BLaER1 (cell line): ENCODE data around the gene SPTBN1.

Source experiments
- H3K27ac ChIP-seq: shearing (Covaris generic); formaldehyde crosslinking; 2 replicates; pipeline ENCODE4 v1.8.1; 2022
- H3K27me3 ChIP-seq: shearing (Covaris generic); formaldehyde crosslinking; 2 replicates; pipeline ENCODE4 v1.8.1; 2022
- H3K36me3 ChIP-seq: shearing (Covaris generic); formaldehyde crosslinking; 2 replicates; pipeline ENCODE4 v1.8.1; 2022
- H3K4me1 ChIP-seq: shearing (Covaris generic); formaldehyde crosslinking; 2 replicates; pipeline ENCODE4 v1.8.1; 2022
- H3K4me2 ChIP-seq: shearing (Covaris generic); formaldehyde crosslinking; 2 replicates; pipeline ENCODE4 v1.8.1; 2022
- H3K4me3 ChIP-seq: shearing (Covaris generic); formaldehyde crosslinking; 2 replicates; pipeline ENCODE4 v1.8.1; 2022
- H3K9ac ChIP-seq: shearing (Covaris generic); formaldehyde crosslinking; 2 replicates; pipeline ENCODE4 v1.8.1; 2022
- H3K9me3 ChIP-seq: shearing (Covaris generic); formaldehyde crosslinking; 2 replicates; pipeline ENCODE4 v1.8.1; 2022
- H4K20me1 ChIP-seq: shearing (Covaris generic); formaldehyde crosslinking; 2 replicates; pipeline ENCODE4 v1.8.1; 2022
- Cebpa-rat ChIP-seq: shearing (Covaris generic); IDR thresholded peaks from 2 replicates; pipeline ENCODE4 v1.8.1; 2022

The SPTBN1 gene

GRCh38 chr2:54634564-54635511, 178.7 kb downstream of the SPTBN1 start:
- no peak for TF ChIP-seq Cebpa-rat
- peaks cover 94% of the 10 kb centered on the region for H3K4me1 ChIP-seq
- H3K4me2 ChIP-seq = peak overlapping the region; percentile 84
- H3K27me3 ChIP-seq = no peaks in the 10 kb centered on the region
- peaks cover 88% of the 10 kb centered on the region for H3K36me3 ChIP-seq
- H3K4me3 ChIP-seq = peak overlapping the region; percentile 54
- peak overlapping the region; percentile 75 for H3K9ac ChIP-seq
- H4K20me1 ChIP-seq = peaks cover 34% of the 10 kb centered on the region
- H3K27ac ChIP-seq = peak overlapping the region; percentile 87
- no peaks in the 10 kb centered on the region for H3K9me3 ChIP-seq

DNA sequence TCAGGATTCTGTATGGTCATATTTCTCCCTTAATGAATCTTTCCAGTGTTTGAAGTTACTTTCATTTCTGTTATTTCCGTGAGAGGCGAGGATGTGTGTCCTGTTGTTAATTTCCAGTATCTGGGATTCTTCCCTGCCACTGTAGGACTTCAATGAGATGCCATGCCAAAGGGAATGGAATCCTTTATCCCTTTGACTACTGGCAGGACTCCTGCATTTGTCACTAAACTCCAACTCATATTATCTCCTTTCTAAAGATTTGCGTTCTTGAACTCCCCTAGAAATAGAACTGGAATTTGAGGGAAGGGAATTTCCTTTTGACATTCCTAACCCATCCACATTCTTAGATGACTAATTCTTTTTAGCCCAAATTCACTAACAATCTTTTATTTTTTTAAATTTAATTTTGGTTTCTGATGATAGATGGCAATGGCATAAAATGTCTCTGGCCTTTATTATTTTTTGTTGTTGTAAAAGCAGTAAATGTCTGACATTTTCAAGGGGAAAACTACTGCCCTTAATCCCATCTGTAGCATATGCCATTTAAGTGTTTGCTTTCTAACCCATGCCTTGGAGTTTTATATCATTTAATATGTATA, 179.5 kb downstream of the SPTBN1 start:
- H3K36me3 ChIP-seq = peaks cover 88% of the 10 kb centered on the region
- H3K27me3 ChIP-seq = no peaks in the 10 kb centered on the region
- H3K4me2 ChIP-seq = peak overlapping the region; percentile 84
- no peaks in the 10 kb centered on the region for H3K9me3 ChIP-seq
- H3K27ac ChIP-seq = peak overlapping the region; percentile 87
- H4K20me1 ChIP-seq = peaks cover 43% of the 10 kb centered on the region
- H3K9ac ChIP-seq = peak overlapping the region; percentile 75
- H3K4me1 ChIP-seq = peaks cover 86% of the 10 kb centered on the region
- no peak for TF ChIP-seq Cebpa-rat
- peak overlapping the region; percentile 54 for H3K4me3 ChIP-seq

DNA sequence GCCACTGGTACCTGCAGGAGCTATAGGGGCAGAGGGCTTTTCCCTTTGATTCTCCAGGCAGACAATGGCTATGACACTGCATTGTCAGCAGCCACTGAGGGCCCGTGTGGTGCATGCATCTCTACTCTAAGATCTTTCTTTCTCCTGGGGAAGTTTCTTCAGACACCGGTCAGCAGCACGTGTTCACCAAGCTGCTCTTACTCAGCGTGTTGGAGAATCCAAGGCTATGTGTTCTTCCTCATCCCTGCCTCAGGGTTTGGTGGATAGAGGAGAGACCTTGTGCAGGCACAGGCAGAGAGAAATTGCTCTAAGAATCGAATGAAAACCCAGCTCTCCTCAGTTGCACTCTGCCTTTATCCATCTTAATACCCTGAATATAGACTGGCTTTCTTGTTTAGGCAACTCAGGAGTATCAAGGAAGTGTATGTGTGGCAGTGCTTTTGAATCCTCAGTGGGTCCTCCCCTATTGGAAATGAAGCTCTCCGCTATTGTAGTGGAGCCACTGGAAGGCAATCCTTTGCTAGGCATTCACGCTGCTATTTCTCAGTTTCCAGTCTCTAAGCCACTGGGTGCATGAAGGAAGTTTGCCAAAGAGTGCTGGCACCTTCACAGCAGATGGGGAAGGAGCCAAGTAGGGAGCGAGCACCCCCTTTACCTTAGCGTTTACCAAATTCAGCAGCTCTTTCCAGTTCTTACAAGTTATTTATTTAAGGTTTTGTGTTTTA, 180.4 kb downstream of the SPTBN1 start:
- TF ChIP-seq Cebpa-rat = no peak
- peaks cover 76% of the 10 kb centered on the region for H3K4me1 ChIP-seq
- no peak overlapping the region for H3K4me3 ChIP-seq
- H3K36me3 ChIP-seq = peaks cover 88% of the 10 kb centered on the region
- H3K4me2 ChIP-seq = peak overlapping the region; percentile 84
- no peaks in the 10 kb centered on the region for H3K27me3 ChIP-seq
- no peaks in the 10 kb centered on the region for H3K9me3 ChIP-seq
- H4K20me1 ChIP-seq = peaks cover 52% of the 10 kb centered on the region
- peak overlapping the region; percentile 87 for H3K27ac ChIP-seq
- peak overlapping the region; percentile 49; the same call in 1 of the 2 replicates for H3K9ac ChIP-seq

GRCh38 chr2:54638103-54638502, 182.0 kb downstream of the SPTBN1 start:
- TF ChIP-seq Cebpa-rat = no peak
- H4K20me1 ChIP-seq = peaks cover 67% of the 10 kb centered on the region
- peaks cover 61% of the 10 kb centered on the region for H3K4me1 ChIP-seq
- H3K27me3 ChIP-seq = no peaks in the 10 kb centered on the region
- no peak overlapping the region for H3K4me3 ChIP-seq
- H3K9me3 ChIP-seq = no peaks in the 10 kb centered on the region
- no peak overlapping the region for H3K9ac ChIP-seq
- no peak overlapping the region for H3K27ac ChIP-seq
- H3K36me3 ChIP-seq = peaks cover 88% of the 10 kb centered on the region
- H3K4me2 ChIP-seq = 0 out of 2 replicates have a peak overlapping the region, but pooled peaks have one; percentile 84

- no peaks in the 10 kb centered on the region for H3K9me3 ChIP-seq
- no peak for TF ChIP-seq Cebpa-rat
- H3K27me3 ChIP-seq = no peaks in the 10 kb centered on the region
- H3K4me3 ChIP-seq = no peak overlapping the region
- H3K9ac ChIP-seq = no peak overlapping the region
- peaks cover 74% of the 10 kb centered on the region for H4K20me1 ChIP-seq
- H3K4me1 ChIP-seq = peaks cover 54% of the 10 kb centered on the region
- no peak overlapping the region for H3K4me2 ChIP-seq
- H3K27ac ChIP-seq = 0 out of 2 replicates have a peak overlapping the region, but pooled peaks have one; percentile 1
- peaks cover 88% of the 10 kb centered on the region for H3K36me3 ChIP-seq
Observed at GRCh38 chr2:54638774-54639187, 182.7 kb downstream of the SPTBN1 start.

GRCh38 chr2:54639609-54640008, 183.5 kb downstream of the SPTBN1 start:
- H3K4me2 ChIP-seq = no peak overlapping the region
- H4K20me1 ChIP-seq = peaks cover 82% of the 10 kb centered on the region

DNA sequence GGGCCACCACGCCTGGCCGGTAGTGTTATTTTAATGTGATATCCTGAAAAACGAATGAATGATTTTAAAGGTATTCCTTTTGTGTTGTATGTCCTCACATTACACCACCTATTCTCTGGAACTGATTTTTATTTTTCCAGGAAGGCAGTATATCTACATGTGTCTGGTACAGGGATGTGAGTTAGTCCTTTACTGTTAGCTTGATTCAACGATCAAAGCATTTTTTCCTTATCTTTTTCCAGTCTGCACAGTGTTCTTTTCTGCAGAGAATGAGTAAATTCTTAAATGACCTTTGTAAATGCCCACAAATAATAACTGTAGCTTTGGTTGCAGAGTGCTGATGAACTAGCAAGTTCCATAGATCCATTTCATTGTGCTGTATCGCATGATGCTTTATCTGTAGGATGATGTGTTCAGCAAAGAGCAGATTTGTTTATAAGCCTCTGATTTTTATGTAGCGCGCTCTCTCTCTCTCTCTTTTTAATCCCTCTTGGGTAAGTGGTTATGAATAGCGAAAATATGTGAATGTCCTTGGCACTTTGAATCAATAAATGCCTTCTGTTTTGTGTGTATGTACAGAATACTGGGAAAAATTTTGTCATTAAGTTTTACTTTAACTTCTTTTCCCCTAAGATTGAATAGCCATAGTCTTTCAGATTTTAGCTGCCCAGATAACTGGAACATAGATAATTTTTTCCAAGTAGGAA, 184.9 kb downstream of the SPTBN1 start:
- Histone ChIP-seq H3K36me3 (peaks cover 99% of the 10 kb centered on the region), H4K20me1 (peaks cover 95% of the 10 kb centered on the region)

More at GRCh38 chr2:54639609-54640008, 183.5 kb downstream of the SPTBN1 start:
- Histone ChIP-seq H3K36me3 (peaks cover 96% of the 10 kb centered on the region), H3K27me3 (no peaks in the 10 kb centered on the region), H3K9ac (no peak overlapping the region), H3K4me1 (peaks cover 46% of the 10 kb centered on the region), H3K9me3 (no peaks in the 10 kb centered on the region), H3K4me3 (no peak overlapping the region), H3K27ac (no peak overlapping the region)
- TF ChIP-seq Cebpa-rat = no peak

DNA sequence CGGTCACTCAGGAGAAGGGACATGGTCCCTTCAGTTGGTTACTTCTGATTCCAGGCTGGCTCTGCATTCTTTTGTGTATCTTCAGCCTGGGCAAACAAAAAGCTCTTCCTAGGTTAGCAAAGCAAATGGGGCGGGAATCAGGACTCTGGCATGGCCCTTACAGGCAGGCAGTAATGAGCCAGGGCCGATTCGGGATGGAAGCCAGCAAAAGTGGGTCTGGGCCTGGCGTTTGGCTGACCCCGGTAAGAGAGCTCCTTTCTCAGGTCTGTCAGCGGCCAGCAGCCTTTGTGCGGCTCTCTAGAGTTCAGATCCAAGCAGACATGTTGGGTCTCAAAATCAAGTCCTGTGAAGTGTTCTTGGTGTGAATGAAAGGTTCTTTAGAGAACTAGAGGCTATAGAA, 185.9 kb downstream of the SPTBN1 start:
- Histone ChIP-seq H3K4me3 (no peak overlapping the region), H3K4me1 (peaks cover 22% of the 10 kb centered on the region), H3K27ac (peak overlapping the region; percentile 16), H4K20me1 (peaks cover 98% of the 10 kb centered on the region), H3K9ac (no peak overlapping the region), H3K27me3 (no peaks in the 10 kb centered on the region), H3K9me3 (no peaks in the 10 kb centered on the region), H3K36me3 (peaks cover 100% of the 10 kb centered on the region), H3K4me2 (no peak overlapping the region)
- TF ChIP-seq Cebpa-rat = no peak

More for the DNA sequence above, 184.9 kb downstream of the SPTBN1 start:
- H3K27me3 ChIP-seq = no peaks in the 10 kb centered on the region
- no peaks in the 10 kb centered on the region for H3K9me3 ChIP-seq
- peaks cover 32% of the 10 kb centered on the region for H3K4me1 ChIP-seq
- H3K27ac ChIP-seq = no peak overlapping the region
- H3K4me3 ChIP-seq = no peak overlapping the region
- TF ChIP-seq Cebpa-rat = no peak
- H3K9ac ChIP-seq = no peak overlapping the region
- no peak overlapping the region for H3K4me2 ChIP-seq

DNA sequence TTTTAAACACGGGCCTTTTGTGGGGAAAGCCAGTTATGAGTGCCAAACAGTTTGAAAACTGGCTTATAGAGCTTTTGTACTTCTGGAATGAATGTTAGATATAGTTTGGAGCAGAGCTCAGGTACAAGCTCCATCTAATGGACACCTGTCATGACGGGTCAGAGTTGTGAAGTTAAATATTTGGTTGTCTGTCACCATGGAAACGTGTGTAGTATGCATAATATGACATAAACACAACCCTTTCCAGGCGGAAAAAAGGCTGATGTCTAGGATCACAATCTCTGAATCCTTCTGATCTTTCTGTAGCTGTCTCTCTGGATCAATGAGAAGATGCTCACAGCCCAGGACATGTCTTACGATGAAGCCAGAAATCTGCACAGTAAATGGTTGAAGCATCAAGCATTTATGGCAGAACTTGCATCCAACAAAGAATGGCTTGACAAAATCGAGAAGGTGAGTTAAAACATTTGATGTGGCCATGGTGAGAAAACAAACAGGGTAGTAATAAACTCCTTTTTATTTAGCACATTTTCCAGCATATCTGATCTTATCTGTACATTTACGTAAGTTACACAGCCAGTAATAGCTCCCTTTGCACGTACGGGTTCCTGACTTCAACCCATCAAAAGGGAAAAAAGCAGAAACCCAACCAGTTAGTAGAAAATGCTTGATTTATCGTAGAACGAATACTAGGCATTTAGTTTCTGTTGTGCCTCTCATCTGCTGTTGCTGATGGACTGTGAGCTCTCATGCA, 186.7 kb downstream of the SPTBN1 start:
- Histone ChIP-seq H3K36me3 (peaks cover 100% of the 10 kb centered on the region), H3K4me1 (peaks cover 14% of the 10 kb centered on the region)
- TF ChIP-seq Cebpa-rat = no peak

More for the DNA sequence above, 186.7 kb downstream of the SPTBN1 start:
- Histone ChIP-seq H3K27ac (no peak overlapping the region), H3K9me3 (no peaks in the 10 kb centered on the region), H3K4me3 (no peak overlapping the region), H3K27me3 (no peaks in the 10 kb centered on the region), H3K9ac (no peak overlapping the region), H4K20me1 (peaks cover 99% of the 10 kb centered on the region), H3K4me2 (no peak overlapping the region)
